Calu3 (cell line): ENCODE results near the gene RNF213. TPM values are rescaled to one million over a fixed set of nuclear protein-coding genes. Genes with fewer than 3 reads are reported as not detected.

Source experiments
- BruUV-seq: library from RNA; stranded (reverse); fragments of 400-500 nt; replicated peaks from 2 replicates; lab custom pipeline; 2021; lab: Mats Ljungman, UMichigan
- CTCF ChIA-PET: fragments of 300-600 bp; sonication (Branson Sonifier 250); formaldehyde crosslinking; loops from one replicate; lab custom pipeline; 2022; ENCODE audit warnings: antibody characterized with exemption; lab: Charles Lee
- DNase-seq: peaks from one replicate; pipeline ENCODE4 v3.0.0; 2022
- H3K27ac Mint-ChIP-seq: one replicate; pipeline ENCODE4 v1.8.0; 2022; ENCODE audit warnings: mixed read lengths; ENCODE audit not compliant: unreplicated experiment
- H3K27me3 Mint-ChIP-seq: one replicate; pipeline ENCODE4 v1.8.0; 2022; ENCODE audit warnings: mixed read lengths; ENCODE audit not compliant: unreplicated experiment
- H3K36me3 Mint-ChIP-seq: one replicate; pipeline ENCODE4 v1.8.0; 2022; ENCODE audit warnings: mild to moderate bottlenecking, moderate library complexity, mixed read lengths; ENCODE audit not compliant: insufficient read depth, unreplicated experiment
- H3K4me1 Mint-ChIP-seq: one replicate; pipeline ENCODE4 v1.8.0; 2022; ENCODE audit warnings: mild to moderate bottlenecking, low read depth, mixed read lengths; ENCODE audit not compliant: unreplicated experiment
- H3K4me3 Mint-ChIP-seq: one replicate; pipeline ENCODE4 v1.8.0; 2022; ENCODE audit warnings: mild to moderate bottlenecking, low read depth, moderate library complexity, mixed read lengths; ENCODE audit not compliant: unreplicated experiment
- H3K9me3 Mint-ChIP-seq: one replicate; pipeline ENCODE4 v1.8.0; 2022; ENCODE audit warnings: low read depth, mixed read lengths; ENCODE audit not compliant: unreplicated experiment
- intact Hi-C: fragments of 100-400 bp; cut with micrococcal nuclease; formaldehyde crosslinking; loops from one replicate; pipeline ENCODE4 v1.10.0; 2022; ENCODE audit not compliant: unreplicated experiment
- total RNA-seq: library from RNA; stranded (reverse); gene quantifications from 2 replicates; pipeline ENCODE4 v1.2.3, GENCODE V29; 2022
- TF ChIP-seq, protein P1 (sequence below): fragments of 200-600 bp; IDR thresholded peaks from one replicate; pipeline ENCODE4 v1.8.0; 2022; ENCODE audit warnings: antibody characterized with exemption; ENCODE audit not compliant: unreplicated experiment

The RNF213 gene
- total RNA-seq, 1 experiment from 2014 or later = 221 TPM

DNA sequence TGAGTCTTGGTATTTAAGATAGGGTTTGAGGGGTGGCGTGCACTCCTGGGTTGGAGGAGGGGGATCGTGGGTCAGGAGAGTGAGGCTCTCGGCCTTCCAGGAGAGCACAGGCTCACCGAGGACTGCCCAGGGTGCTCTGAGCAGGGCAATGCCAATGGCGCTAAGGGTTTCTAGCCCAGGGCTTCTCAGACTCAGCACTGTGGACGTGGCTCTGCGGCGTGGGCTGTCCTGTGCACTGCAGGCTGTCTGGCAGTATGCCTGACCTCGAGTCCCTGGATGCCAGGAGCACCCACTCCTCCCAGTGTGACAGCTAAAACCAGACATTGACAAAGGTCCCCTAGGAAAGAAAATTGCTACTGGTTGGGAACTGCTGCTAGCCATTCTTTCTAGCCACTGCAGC is 117.1 kb downstream of the RNF213 start:
- TF ChIP-seq, protein P1, sequence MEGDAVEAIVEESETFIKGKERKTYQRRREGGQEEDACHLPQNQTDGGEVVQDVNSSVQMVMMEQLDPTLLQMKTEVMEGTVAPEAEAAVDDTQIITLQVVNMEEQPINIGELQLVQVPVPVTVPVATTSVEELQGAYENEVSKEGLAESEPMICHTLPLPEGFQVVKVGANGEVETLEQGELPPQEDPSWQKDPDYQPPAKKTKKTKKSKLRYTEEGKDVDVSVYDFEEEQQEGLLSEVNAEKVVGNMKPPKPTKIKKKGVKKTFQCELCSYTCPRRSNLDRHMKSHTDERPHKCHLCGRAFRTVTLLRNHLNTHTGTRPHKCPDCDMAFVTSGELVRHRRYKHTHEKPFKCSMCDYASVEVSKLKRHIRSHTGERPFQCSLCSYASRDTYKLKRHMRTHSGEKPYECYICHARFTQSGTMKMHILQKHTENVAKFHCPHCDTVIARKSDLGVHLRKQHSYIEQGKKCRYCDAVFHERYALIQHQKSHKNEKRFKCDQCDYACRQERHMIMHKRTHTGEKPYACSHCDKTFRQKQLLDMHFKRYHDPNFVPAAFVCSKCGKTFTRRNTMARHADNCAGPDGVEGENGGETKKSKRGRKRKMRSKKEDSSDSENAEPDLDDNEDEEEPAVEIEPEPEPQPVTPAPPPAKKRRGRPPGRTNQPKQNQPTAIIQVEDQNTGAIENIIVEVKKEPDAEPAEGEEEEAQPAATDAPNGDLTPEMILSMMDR = no peak
- Mint-ChIP-seq H3K27me3 (no peaks in the 10 kb centered on the region), H3K4me1 (no peaks in the 10 kb centered on the region), H3K9me3 (no peaks in the 10 kb centered on the region), H3K27ac (no peak overlapping the region), H3K36me3 (peaks cover 81% of the 10 kb centered on the region), H3K4me3 (no peak overlapping the region)
- no peak for DNase-seq
- CTCF ChIA-PET = interaction anchor here (0.6 to 0.7 kb wide), 2 partner anchors 60 to 720 kb away, joined by 4 to 6 read pairs; no protein-coding TSS in a partner anchor
- intact Hi-C loops = no loop called here
- no TSS peak for BruUV-seq

DNA sequence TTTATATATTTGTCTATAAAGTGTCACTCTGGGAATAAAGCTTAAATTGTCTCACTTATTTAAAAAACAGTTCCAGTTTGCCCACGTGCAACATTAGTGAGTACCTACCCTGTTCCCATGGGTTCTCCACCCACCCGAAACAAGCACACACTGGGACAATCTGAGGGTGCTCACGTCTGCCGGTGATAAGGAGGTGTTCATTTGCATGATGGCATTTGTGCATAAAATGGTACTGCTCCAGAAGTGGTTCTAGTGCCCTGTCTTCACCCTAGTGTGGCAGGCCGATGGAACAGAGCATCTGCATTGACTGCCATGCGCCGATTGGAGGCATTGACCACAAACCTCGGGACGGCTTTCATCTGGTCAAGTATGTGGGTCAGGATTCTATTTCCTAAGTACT is 118.7 kb downstream of the RNF213 start:
- H3K27me3 Mint-ChIP-seq = no peaks in the 10 kb centered on the region
- CTCF ChIA-PET = no interaction called here
- H3K36me3 Mint-ChIP-seq = peaks cover 81% of the 10 kb centered on the region
- DNase-seq = no peak
- intact Hi-C loops = no loop called here
- no TSS peak for BruUV-seq
- no peaks in the 10 kb centered on the region for H3K4me1 Mint-ChIP-seq
- H3K27ac Mint-ChIP-seq = no peak overlapping the region
- no peak overlapping the region for H3K4me3 Mint-ChIP-seq
- H3K9me3 Mint-ChIP-seq = no peaks in the 10 kb centered on the region
- TF ChIP-seq, protein P1 = no peak

DNA sequence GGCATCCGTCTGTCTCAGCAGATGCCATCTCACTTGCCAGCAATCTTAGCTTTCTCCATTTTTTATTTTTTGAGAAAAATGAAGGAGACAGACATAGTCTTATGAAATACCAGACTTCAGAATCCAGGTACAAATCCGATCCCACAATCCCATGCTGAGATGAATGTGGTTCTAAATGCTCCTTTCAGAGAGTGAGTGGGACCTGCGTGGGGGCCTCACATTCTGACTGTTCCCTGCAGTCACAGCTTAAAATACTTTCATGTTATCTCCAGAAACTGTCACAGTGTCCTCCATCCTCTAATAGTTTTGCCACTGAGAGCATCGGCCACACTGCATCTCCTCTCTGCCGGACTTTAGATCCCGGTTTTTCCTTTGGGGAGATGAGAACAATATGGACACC is 119.4 kb downstream of the RNF213 start:
- H3K4me1 Mint-ChIP-seq = no peaks in the 10 kb centered on the region
- TF ChIP-seq, protein P1 = no peak
- BruUV-seq = no TSS peak
- H3K36me3 Mint-ChIP-seq = peaks cover 75% of the 10 kb centered on the region
- H3K4me3 Mint-ChIP-seq = no peak overlapping the region
- H3K9me3 Mint-ChIP-seq = no peaks in the 10 kb centered on the region
- no peaks in the 10 kb centered on the region for H3K27me3 Mint-ChIP-seq
- CTCF ChIA-PET = no interaction called here
- no peak overlapping the region for H3K27ac Mint-ChIP-seq
- intact Hi-C loops = no loop called here
- DNase-seq = no peak

DNA sequence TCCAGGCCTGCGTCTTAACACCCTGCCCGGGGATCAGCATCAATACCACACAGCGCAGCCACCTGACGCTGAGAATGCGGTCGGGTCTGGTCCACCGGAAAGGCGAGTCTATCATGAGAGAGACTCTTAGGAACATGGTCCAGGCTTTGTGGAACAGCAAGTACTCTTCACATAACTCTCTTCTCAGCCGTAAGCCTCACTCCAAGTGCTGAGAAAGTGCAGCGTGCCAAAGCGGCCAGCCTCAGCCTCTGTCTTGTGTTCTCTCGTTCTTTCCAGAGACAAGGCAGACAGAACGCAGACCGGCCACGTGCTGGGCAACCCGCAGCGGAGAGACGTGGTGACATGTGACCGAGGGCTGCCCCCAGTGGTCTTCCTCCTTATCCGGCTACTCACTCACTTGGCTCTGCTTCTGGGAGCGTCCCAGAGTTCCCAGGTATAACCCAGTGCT is 119.9 kb downstream of the RNF213 start:
- intact Hi-C loops = no loop called here

More for the DNA sequence above, 119.9 kb downstream of the RNF213 start:
- H3K4me3 Mint-ChIP-seq = no peak overlapping the region
- CTCF ChIA-PET = no interaction called here
- H3K36me3 Mint-ChIP-seq = peaks cover 74% of the 10 kb centered on the region
- no peaks in the 10 kb centered on the region for H3K4me1 Mint-ChIP-seq
- DNase-seq = no peak
- BruUV-seq = no TSS peak
- no peak overlapping the region for H3K27ac Mint-ChIP-seq
- no peaks in the 10 kb centered on the region for H3K9me3 Mint-ChIP-seq
- H3K27me3 Mint-ChIP-seq = no peaks in the 10 kb centered on the region
- TF ChIP-seq, protein P1 = no peak
